Stomach (tissue), 9 donors: ENCODE data around the gene NFIX. TPM values are rescaled to one million over a fixed set of nuclear protein-coding genes. Genes with fewer than 3 reads are reported as not detected.
A peak's percentile ranks its signal among the peaks of the same experiment; 100 is the strongest.

Experiments
- DNase-seq, 2 donors: peaks; one replicate each; pipeline versions ENCODE4 v3.0.0 to v3.0.0-alpha.2; 2013 to 2019
- H3K27ac ChIP-seq, 5 donors: fragments of 200-600 bp in 4 of 5; sonication (generic) in 4 of 5; one replicate each; pipeline ENCODE4 v1.5.1; 2013 to 2019; ENCODE audit warnings: mild to moderate bottlenecking in 1 of 5, moderate library complexity in 1 of 5
- H3K27me3 ChIP-seq, 3 donors: fragments of 200-600 bp; sonication (generic); one replicate each; pipeline ENCODE4 v1.5.1; 2017 to 2019; ENCODE audit warnings: mixed run types in 1 of 3
- H3K36me3 ChIP-seq, 4 donors: fragments of 200-600 bp; sonication (generic); 1 replicate in 3 of 4; 2 replicates in 1 of 4; pipeline ENCODE4 v1.5.1; 2016 to 2019
- H3K4me1 ChIP-seq, 4 donors: fragments of 200-600 bp; sonication (generic); one replicate each; pipeline ENCODE4 v1.5.1; 2016 to 2019
- H3K4me3 ChIP-seq, 4 donors: fragments of 200-600 bp; sonication (generic) in 3 of 4; one replicate each; pipeline ENCODE4 v1.5.1; 2016 to 2019; ENCODE audit warnings: mild to moderate bottlenecking in 1 of 4
- H3K9me3 ChIP-seq, 4 donors: fragments of 200-600 bp; sonication (generic); one replicate each; pipeline ENCODE4 v1.5.1; 2016 to 2019
- CTCF ChIP-seq, 7 experiments: fragments of 450-650 bp in 4 of 7; fragments of 200-600 bp in 3 of 7; sonication (generic) in 3 of 7; IDR thresholded peaks; one replicate each; pipeline ENCODE4 v1.5.1; 2016 to 2019; ENCODE audit warnings: antibody characterized with exemption in 7 of 7, control low read depth in 2 of 7, mild to moderate bottlenecking in 1 of 7
- EP300 ChIP-seq: sonication (generic); formaldehyde crosslinking; IDR thresholded peaks from one replicate; pipeline ENCODE4 v1.6.1; 2017; ENCODE audit warnings: antibody characterized with exemption
- POLR2A ChIP-seq, 4 donors: fragments of 450-650 bp; IDR thresholded peaks; one replicate each; pipeline ENCODE4 v1.6.1; 2016; ENCODE audit warnings: antibody characterized with exemption in 4 of 4, control low read depth in 2 of 4, mild to moderate bottlenecking in 1 of 4, moderate library complexity in 1 of 4
- POLR2AphosphoS5 ChIP-seq, 3 donors: sonication (generic); formaldehyde crosslinking; IDR thresholded peaks; one replicate each; pipeline ENCODE4 v1.6.1; 2016; ENCODE audit warnings: antibody characterized with exemption in 3 of 3
- WGBS, 5 donors: extraction: QIAGEN DNeasy Blood & Tissue Kit in 3 of 5; methylation state at CpG; one replicate each; pipeline versions ENCODE4 v1.1.5 to v1.1.7; 2013 to 2018; 5-methylcytosine and 5-hydroxymethylcytosine counted together
- intact Hi-C: fragments of 100-400 bp; cut with DNase I; formaldehyde crosslinking; loops from one replicate; pipeline ENCODE4 v1.15.1; 2023; ENCODE audit warnings: low total_unique reads
- polyA plus RNA-seq, 3 donors: library from polyadenylated mRNA; stranded (reverse); fragments of 200-250 nt; gene quantifications; one replicate each; pipeline ENCODE4 v1.2.3, GENCODE V29; 2013
- total RNA-seq, 5 donors: library from RNA; depleted of rRNA; stranded (reverse); fragments of >200 nt; gene quantifications; one replicate each; pipeline versions ENCODE4 v1.1.0 to v1.2.3, GENCODE V29; 2014 to 2016
- donor health status: healthy with polysubstance abuse.
- donor health status: Bipolar disorder and iron deficiency.
- donor health status: healthy.

The NFIX gene
- total and polyA plus RNA-seq, 8 donors = 11.5 to 183 (median 37.6) TPM

GRCh38 chr19:13008926-13009787 is 13.9 kb downstream of the NFIX start:
- no peak for DNase-seq
- intact Hi-C loops = no loop called here
- H3K27ac ChIP-seq = peak overlapping the region; percentile 59 to 94 (median 90)
- H3K36me3 ChIP-seq = no peaks in the 10 kb centered on the region
- H3K27me3 ChIP-seq = peaks cover 0 to 47% (median 13%) of the 10 kb centered on the region in 3 donors
- no peak for TF ChIP-seq POLR2AphosphoS5 (IDR thresholded peaks at IDR 0.05)
- TF ChIP-seq EP300 = no peak
- no peak for TF ChIP-seq CTCF (IDR thresholded peaks at IDR 0.05)
- no peak for TF ChIP-seq POLR2A (IDR thresholded peaks at IDR 0.05)
- no peaks in the 10 kb centered on the region for H3K9me3 ChIP-seq
- H3K4me1 ChIP-seq = peaks cover 96 to 100% (median 99%) of the 10 kb centered on the region in 4 donors
- 64 to 78% (median 74%) methylated on average over 28 of the region's 28 CpGs for WGBS, 5 donors
- H3K4me3 ChIP-seq = peak overlapping the region in 1 of 4 donors; percentile 2

GRCh38 chr19:13010038-13010991 is 15.0 kb downstream of the NFIX start:
- Histone ChIP-seq H3K27ac (peak overlapping the region; percentile 59 to 94 (median 90)), H3K27me3 (peaks cover 0 to 55% (median 13%) of the 10 kb centered on the region in 3 donors), H3K36me3 (no peaks in the 10 kb centered on the region), H3K4me3 (peak overlapping the region in 1 of 4 donors; percentile 2), H3K9me3 (no peaks in the 10 kb centered on the region), H3K4me1 (peaks cover 94 to 100% (median 99%) of the 10 kb centered on the region in 4 donors)
- TF ChIP-seq CTCF (IDR thresholded peaks at IDR 0.05) (no peak), POLR2AphosphoS5 (IDR thresholded peaks at IDR 0.05) (peak in 1 of 3 donors; percentile 28)
- intact Hi-C loops = no loop called here
- 34 to 55% (median 47%) methylated on average over 37 to 62 of the region's 62 CpGs for WGBS, 5 donors
- DNase-seq = peak; percentile 46 to 82

- intact Hi-C loops = no loop called here
- DNase-seq = no peak
- H3K27me3 ChIP-seq = peaks cover 0 to 55% (median 13%) of the 10 kb centered on the region in 3 donors
- TF ChIP-seq EP300 = no peak
- no peak for TF ChIP-seq POLR2A (IDR thresholded peaks at IDR 0.05)
- no peak for TF ChIP-seq POLR2AphosphoS5 (IDR thresholded peaks at IDR 0.05)
- TF ChIP-seq CTCF (IDR thresholded peaks at IDR 0.05) = no peak
- no peaks in the 10 kb centered on the region for H3K9me3 ChIP-seq
- H3K4me3 ChIP-seq = no peak overlapping the region
- WGBS, 5 donors = 58 to 74% (median 69%) methylated on average over 35 to 39 of the region's 39 CpGs
- H3K4me1 ChIP-seq = peaks cover 94 to 100% (median 99%) of the 10 kb centered on the region in 4 donors
- H3K27ac ChIP-seq = peak overlapping the region in 4 of 5 donors; percentile 88 to 94 (median 92)
- H3K36me3 ChIP-seq = no peaks in the 10 kb centered on the region
These were observed 15.8 kb downstream of the NFIX start for GRCh38 chr19:13010992-13011652.
